ENCODE data around the gene MAP4K2. TPM values are rescaled to one million over a fixed set of nuclear protein-coding genes. Genes with fewer than 3 reads are reported as not detected.
A peak's percentile ranks its signal among the peaks of the same experiment; 100 is the strongest.

Gene MAP4K2
- total and polyA plus RNA-seq, 2 experiments from 2014 or later, result 9.9 to 42.6 TPM

GRCh38 chr11:64754124-64754918 is 48.7 kb downstream of the MAP4K2 start:
- Histone ChIP-seq H3F3A (replicated peaks; ENCODE audit: low read depth) (no peaks in the 10 kb centered on the region), H3K79me2 (replicated peaks; ENCODE audit: insufficient read depth) (no peaks in the 10 kb centered on the region), H3K4me3 (no peak overlapping the region), H3K36me3 (ENCODE audit: insufficient read depth) (no peaks in the 10 kb centered on the region), H3K27me3 (ENCODE audit: insufficient read depth) (no peaks in the 10 kb centered on the region), H3K27ac (ENCODE audit: low read depth) (no peak overlapping the region), H4K20me1 (replicated peaks; ENCODE audit: insufficient read depth) (no peaks in the 10 kb centered on the region), H2AFZ (no peak overlapping the region), H3K4me2 (no peak overlapping the region), H3K4me1 (ENCODE audit: insufficient read depth) (peaks cover 2% of the 10 kb centered on the region), H3K9me2 (ENCODE audit: insufficient read depth) (no peaks in the 10 kb centered on the region)
- ATAC-seq (peak; percentile 5; the same call in 2 of the 3 replicates), DNase-seq (ENCODE audit: low spot score) (no peak)
- 0 out of 3 replicates have a peak, but pooled peaks cover 3% of the 10 kb centered on the region for H3K36me3 Mint-ChIP-seq (ENCODE audit: low read depth)
- H3K9me3 Mint-ChIP-seq, result no peaks in the 10 kb centered on the region; the same call in 2 of the 3 replicates
- peaks cover 25% of the 10 kb centered on the region for H3K27me3 Mint-ChIP-seq (ENCODE audit: insufficient read depth, low read depth, poor library complexity)
- H3K27ac Mint-ChIP-seq, result no peak overlapping the region
- H3K4me1 Mint-ChIP-seq, result peaks cover 24% of the 10 kb centered on the region
- H3K4me3 Mint-ChIP-seq, result no peak overlapping the region
- no peak for TF ChIP-seq CREB1 (CRISPR knock-in tag; IDR thresholded peaks at IDR 0.05; ENCODE audit: low read depth)
- no peak for TF ChIP-seq EZH2 (IDR thresholded peaks at IDR 0.05; ENCODE audit: low read depth, unreplicated experiment)
- no peak for TF ChIP-seq JUNB (IDR thresholded peaks at IDR 0.05; ENCODE audit: unreplicated experiment)
- TF ChIP-seq EZH2phosphoT487 (IDR thresholded peaks at IDR 0.05; ENCODE audit: unreplicated experiment), result no peak

GRCh38 chr11:64753380-64754123 is 49.5 kb downstream of the MAP4K2 start:
- Mint-ChIP-seq H3K36me3 (ENCODE audit: low read depth) (0 out of 3 replicates have a peak, but pooled peaks cover 3% of the 10 kb centered on the region), H3K4me1 (peaks cover 16% of the 10 kb centered on the region), H3K27ac (no peak overlapping the region), H3K4me3 (no peak overlapping the region), H3K27me3 (ENCODE audit: insufficient read depth, low read depth, poor library complexity) (peaks cover 20% of the 10 kb centered on the region), H3K9me3 (no peaks in the 10 kb centered on the region)
- no peaks in the 10 kb centered on the region for H3K27me3 ChIP-seq (ENCODE audit: insufficient read depth)
- no peak overlapping the region for H3K4me3 ChIP-seq
- H3K4me2 ChIP-seq, result no peak overlapping the region
- H3K27ac ChIP-seq (ENCODE audit: low read depth), result no peak overlapping the region
- no peak overlapping the region for H2AFZ ChIP-seq
- ATAC-seq, result peak; percentile 73
- H3K4me1 ChIP-seq (ENCODE audit: insufficient read depth), result no peaks in the 10 kb centered on the region
- DNase-seq (ENCODE audit: low spot score), result peak; percentile 76
- H3F3A ChIP-seq (replicated peaks; ENCODE audit: low read depth), result no peaks in the 10 kb centered on the region
- H3K79me2 ChIP-seq (replicated peaks; ENCODE audit: insufficient read depth), result no peaks in the 10 kb centered on the region
- no peaks in the 10 kb centered on the region for H3K36me3 ChIP-seq (ENCODE audit: insufficient read depth)
- no peaks in the 10 kb centered on the region for H4K20me1 ChIP-seq (replicated peaks; ENCODE audit: insufficient read depth)
- no peaks in the 10 kb centered on the region for H3K9me2 ChIP-seq (ENCODE audit: insufficient read depth)
- no peak for TF ChIP-seq CREB1 (CRISPR knock-in tag; IDR thresholded peaks at IDR 0.05; ENCODE audit: low read depth)
- no peak for TF ChIP-seq CTCF (conservative IDR thresholded peaks at IDR 0.05; ENCODE audit: low read depth in 2 of 2)
- TF ChIP-seq ZNF114 (CRISPR knock-in tag; IDR thresholded peaks at IDR 0.05), result no peak
- no peak for TF ChIP-seq ZNF331 (CRISPR knock-in tag; IDR thresholded peaks at IDR 0.05; ENCODE audit: low read depth)
- TF ChIP-seq ETS1 (IDR thresholded peaks at IDR 0.05), result no peak
- TF ChIP-seq JUNB (IDR thresholded peaks at IDR 0.05; ENCODE audit: unreplicated experiment), result no peak
- no peak for TF ChIP-seq NANOG (IDR thresholded peaks at IDR 0.05; ENCODE audit: borderline replicate concordance)
- no peak for TF ChIP-seq STAT1 (IDR thresholded peaks at IDR 0.05; ENCODE audit: unreplicated experiment)
- no peak for TF ChIP-seq REST (IDR thresholded peaks at IDR 0.05; ENCODE audit: unreplicated experiment)
- TF ChIP-seq EZH2phosphoT487 (IDR thresholded peaks at IDR 0.05; ENCODE audit: unreplicated experiment), result no peak
